NCI-H510A treated with DMSO at 0.1 percent for 48 hours (cell line): ENCODE data around the gene NOP14.
"Not testable (repeated sequence)": the region's sequence is repeated elsewhere in the genome, so short reads cannot be mapped to it uniquely, and the experiment has no call there.

Experiments used
- DNase-seq: peaks from one replicate; lab custom pipeline; 2025; lab: John Stamatoyannopoulos, UW

NOP14 gene

GRCh38 chr4:2931512-2932301 is 31.5 kb downstream of the NOP14 start:
- no peak for DNase-seq

DNA sequence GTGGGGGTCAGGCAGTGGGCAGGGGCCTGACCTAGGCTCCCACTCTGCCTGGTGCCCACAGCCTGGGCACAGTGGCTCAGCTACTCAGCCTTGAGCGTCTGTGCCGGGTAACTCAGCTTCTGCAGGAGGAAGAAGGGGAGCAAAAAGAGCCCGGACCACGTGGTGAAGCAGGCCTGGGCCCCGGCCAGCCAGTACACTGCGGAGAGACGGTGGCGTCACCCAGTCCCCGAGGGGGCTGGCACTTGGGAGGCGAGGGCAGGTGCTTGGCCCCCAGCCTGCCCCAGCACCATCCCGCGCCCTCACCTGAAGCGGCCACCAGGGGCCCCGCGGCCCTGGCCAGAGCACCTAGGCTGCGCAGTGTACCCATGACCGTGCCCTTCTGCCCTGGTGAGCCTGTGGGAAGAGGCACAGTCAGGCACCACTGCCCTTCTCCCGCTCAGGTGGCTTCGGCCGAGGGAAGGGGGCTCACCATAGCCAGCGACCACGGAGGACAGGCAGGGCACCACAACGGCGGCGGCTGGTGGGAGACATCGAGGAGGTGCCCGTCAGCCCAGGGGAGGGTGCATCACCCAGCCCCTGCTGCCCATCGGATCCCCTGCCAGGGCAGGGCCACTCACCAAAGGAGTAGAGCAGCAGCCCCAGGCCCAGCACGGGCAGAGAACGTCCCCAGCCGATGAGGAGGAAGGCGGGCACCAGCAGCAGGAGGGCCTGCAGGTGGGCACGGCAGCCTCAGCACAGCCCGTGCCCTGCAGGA is 32.3 kb downstream of the NOP14 start:
- peak; percentile 30 for DNase-seq

GRCh38 chr4:2930135-2930757 is 33.0 kb downstream of the NOP14 start:
- DNase-seq, result peak; percentile 79

- no peak for DNase-seq
Measured at GRCh38 chr4:2929469-2929868, 33.7 kb downstream of the NOP14 start.

GRCh38 chr4:2928242-2929176 is 34.7 kb downstream of the NOP14 start:
- DNase-seq, result no peak

DNA sequence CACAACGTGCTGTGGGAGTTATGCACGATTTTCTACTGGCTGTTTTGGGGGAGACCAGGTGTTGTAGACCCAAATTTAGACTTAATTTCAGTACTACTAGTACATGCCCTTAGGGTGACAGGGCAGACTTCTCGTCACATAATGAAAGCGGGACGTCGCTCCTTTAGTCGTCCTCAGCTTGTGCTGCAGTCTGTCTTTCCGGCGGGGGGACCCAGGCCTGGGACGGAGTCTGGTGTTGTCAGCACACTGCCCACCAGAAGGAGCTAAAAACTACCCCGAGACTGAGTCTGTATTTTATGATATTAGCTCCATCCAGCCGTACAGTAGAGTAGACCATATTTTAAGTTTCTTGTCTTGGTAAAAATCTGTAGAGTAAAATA is 35.5 kb downstream of the NOP14 start:
- no peak for DNase-seq

DNA sequence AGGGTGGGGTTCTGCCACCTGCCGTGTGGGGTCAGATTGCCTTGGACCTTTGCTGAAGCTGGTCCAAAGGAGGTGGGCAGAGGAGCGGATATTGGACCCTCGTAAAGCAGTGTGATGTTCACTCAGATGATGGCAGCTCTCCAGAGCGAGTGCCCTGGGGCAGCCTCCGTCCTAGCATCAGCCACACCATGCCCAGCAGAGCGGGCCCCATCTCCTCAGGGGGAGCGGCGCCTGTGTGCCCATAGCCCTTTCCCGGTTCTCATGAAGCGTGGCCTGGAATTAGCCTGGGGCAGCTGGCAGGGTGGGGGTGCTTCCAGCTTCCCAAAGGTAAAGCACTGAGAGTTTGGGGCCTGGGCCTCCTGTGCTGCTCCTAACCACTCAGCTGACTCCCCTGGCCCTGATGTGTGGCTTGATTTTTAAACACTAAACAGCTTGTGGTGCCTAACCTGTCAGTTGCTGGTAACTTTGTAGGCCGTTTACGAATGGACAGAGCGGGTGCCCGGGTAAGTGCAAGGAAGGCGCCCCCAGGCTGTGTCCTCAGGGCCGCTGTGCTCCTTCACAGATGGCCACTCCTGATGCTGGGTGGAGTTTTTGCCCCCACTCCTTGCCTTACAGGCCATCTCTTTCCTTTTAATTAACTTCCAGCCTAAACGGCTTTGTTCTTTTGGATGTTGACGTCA is 36.0 kb downstream of the NOP14 start:
- DNase-seq, result no peak

DNA sequence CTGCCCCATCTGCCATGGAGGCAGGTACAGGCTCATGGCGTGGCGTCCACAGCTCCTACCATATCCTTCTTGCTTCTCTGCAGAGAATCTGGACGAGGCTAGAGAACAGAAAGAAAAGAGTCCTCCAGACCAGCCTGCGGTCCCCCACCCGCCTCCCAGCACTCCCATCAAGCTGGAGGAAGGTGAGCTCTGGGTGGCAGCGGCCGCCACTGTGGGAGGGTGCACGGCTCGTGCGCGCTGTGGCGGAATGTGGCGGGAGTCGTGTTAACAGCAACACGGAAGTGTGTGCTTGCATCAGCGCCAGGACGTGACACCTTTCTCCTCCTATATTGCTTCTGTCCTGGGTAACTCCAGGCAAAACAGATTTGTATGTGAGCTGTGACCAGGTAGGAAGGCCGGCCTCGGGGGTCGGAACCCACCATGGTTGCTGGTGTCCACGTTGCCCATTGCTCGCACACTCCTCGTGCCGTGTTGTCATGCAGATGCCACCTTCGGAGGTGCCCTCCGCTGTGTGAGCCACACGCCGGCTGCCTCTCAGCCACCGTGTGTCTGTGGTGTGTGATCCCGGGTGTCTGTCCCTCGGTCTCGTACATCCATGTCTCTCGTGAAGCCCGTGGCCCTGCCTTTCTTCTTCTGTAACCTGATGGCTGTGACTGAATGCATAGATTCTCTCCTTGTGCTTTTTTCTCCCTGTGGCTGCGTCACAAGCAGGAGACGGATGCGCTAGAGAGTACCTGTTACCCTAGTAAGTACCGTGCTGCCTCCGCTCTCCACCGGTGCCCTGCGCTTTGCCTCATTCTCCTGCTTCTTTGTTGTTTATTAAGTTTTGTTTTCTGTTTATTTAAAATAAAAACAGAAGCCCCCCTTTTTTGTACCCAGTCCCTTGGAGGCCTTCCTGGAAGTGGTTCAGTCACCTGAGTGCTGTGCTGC is 37.0 kb downstream of the NOP14 start:
- no peak for DNase-seq

GRCh38 chr4:2925496-2925895 is 37.7 kb downstream of the NOP14 start:
- no peak for DNase-seq

GRCh38 chr4:2924765-2925301 is 38.4 kb downstream of the NOP14 start:
- no peak for DNase-seq

GRCh38 chr4:2924286-2924685 is 38.9 kb downstream of the NOP14 start:
- no peak for DNase-seq

- DNase-seq, result no peak
Measured at GRCh38 chr4:2923668-2924173, 39.5 kb downstream of the NOP14 start.

DNA sequence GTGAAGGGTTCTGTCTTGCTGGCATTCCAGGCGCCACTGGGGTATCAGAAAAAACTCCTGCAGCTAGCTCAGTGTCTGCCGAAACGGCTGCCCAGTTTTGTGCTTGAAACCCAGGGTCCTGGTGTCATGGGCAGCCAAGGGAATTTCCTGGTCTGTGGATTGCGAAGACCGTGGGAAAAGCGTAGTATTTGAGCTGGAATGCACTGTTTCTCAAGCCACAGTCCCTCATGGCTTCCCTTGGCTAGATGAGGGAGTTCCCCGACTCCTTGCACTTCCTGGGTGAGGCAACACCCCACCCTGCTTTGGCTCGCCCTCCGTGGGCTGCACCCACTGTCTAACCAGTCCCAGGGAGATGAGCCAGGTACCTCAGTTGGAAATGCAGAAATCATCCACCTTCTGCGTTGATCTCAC is 40.1 kb downstream of the NOP14 start:
- no peak for DNase-seq

GRCh38 chr4:2922453-2923101 is 40.6 kb downstream of the NOP14 start:
- DNase-seq, result peak; percentile 51

- not testable (repeated sequence) for DNase-seq
Measured at GRCh38 chr4:2918714-2919113, 44.5 kb downstream of the NOP14 start.

- DNase-seq, result not testable (repeated sequence)
Measured at GRCh38 chr4:2918300-2918699, 44.9 kb downstream of the NOP14 start.

DNA sequence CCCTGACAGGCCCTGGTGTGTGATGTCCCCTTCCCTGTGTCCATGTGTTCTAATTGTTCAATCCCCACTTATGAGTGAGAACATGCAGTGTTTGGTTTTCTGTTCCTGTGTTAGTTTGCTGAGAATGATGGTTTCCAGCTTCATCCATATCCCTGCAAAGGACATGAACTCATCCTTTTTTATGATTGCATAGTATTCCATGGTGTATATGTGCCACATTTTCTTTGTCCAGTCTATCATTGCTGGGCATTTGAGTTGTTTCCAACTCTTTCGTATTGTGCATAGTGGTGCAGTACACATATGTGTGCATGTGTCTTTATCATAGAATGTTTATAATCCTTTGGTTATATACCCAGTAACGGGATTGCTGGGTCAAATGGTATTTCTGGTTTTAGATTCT is 46.5 kb downstream of the NOP14 start:
- DNase-seq, result not testable (repeated sequence)

GRCh38 chr4:2915789-2916188 is 47.4 kb downstream of the NOP14 start:
- no peak for DNase-seq
